Transverse colon (tissue), 4 donors: ENCODE measurements around the gene NBEA. TPM values are rescaled to one million over a fixed set of nuclear protein-coding genes. Genes with fewer than 3 reads are reported as not detected.

Experiments used
- DNase-seq: peaks from one replicate; pipeline ENCODE4 v3.0.0-alpha.2; 2019
- H3K27ac ChIP-seq, 4 donors: fragments of 200-600 bp; sonication (generic); 2 replicates each; pipeline ENCODE4 v1.5.1; 2016 to 2018; ENCODE audit warnings: inconsistent platforms in 4 of 4
- H3K27me3 ChIP-seq: fragments of 200-600 bp; sonication (generic); 2 replicates; pipeline ENCODE4 v1.5.1; 2017; ENCODE audit warnings: inconsistent platforms
- H3K36me3 ChIP-seq, 4 donors: fragments of 200-600 bp; sonication (generic); 2 replicates each; pipeline ENCODE4 v1.5.1; 2017 to 2019; ENCODE audit warnings: inconsistent platforms in 4 of 4
- H3K4me1 ChIP-seq, 4 donors: fragments of 200-600 bp; sonication (generic); 2 replicates each; pipeline ENCODE4 v1.5.1; 2017 to 2020; ENCODE audit warnings: inconsistent platforms in 4 of 4
- H3K4me3 ChIP-seq, 4 donors: fragments of 200-600 bp; sonication (generic); 1 replicate in 1 of 4; 2 replicates in 3 of 4; pipeline versions ENCODE4 v1.5.1 to v1.6.1; 2017 to 2019; ENCODE audit warnings: inconsistent platforms in 4 of 4
- H3K9me3 ChIP-seq, 2 donors: fragments of 200-600 bp; sonication (generic); 2 replicates each; pipeline ENCODE4 v1.5.1; 2017 to 2019; ENCODE audit warnings: inconsistent platforms in 2 of 2
- CTCF ChIP-seq, 5 experiments: fragments of 200-600 bp in 3 of 5; fragments of 450-650 bp in 2 of 5; sonication (generic) in 3 of 5; IDR thresholded peaks; 1 replicate in 2 of 5; 2 replicates in 3 of 5; pipeline ENCODE4 v1.5.1; 2016 to 2017; ENCODE audit warnings: antibody characterized with exemption in 5 of 5, inconsistent platforms in 3 of 5, mild to moderate bottlenecking in 2 of 5, moderate library complexity in 1 of 5
- EP300 ChIP-seq: sonication (generic); formaldehyde crosslinking; IDR thresholded peaks from one replicate; pipeline ENCODE4 v1.6.1; 2017; ENCODE audit warnings: antibody characterized with exemption, low read depth
- POLR2A ChIP-seq: fragments of 450-650 bp; IDR thresholded peaks from one replicate; pipeline ENCODE4 v1.6.1; 2016; ENCODE audit warnings: antibody characterized with exemption, mild to moderate bottlenecking, moderate library complexity
- POLR2AphosphoS5 ChIP-seq, 3 donors: sonication (generic); formaldehyde crosslinking; IDR thresholded peaks; one replicate each; pipeline ENCODE4 v1.6.1; 2016; ENCODE audit warnings: antibody characterized with exemption in 3 of 3
- WGBS, 2 donors: methylation state at CpG; one replicate each; pipeline ENCODE4 v1.1.5; 2018; ENCODE audit warnings: low coverage in 1 of 2; 5-methylcytosine and 5-hydroxymethylcytosine counted together
- in situ Hi-C, 4 donors: fragments of 200-750 bp; cut with MboI; loops; one replicate each; pipeline versions ENCODE4 v1.15.0 to v1.15.1; 2017; ENCODE audit warnings: low sequenced_read_pairs in 3 of 4, low pct_ligation_motif_present in 1 of 4, low pct_unique_long_range_greater_than_20kb in 1 of 4
- intact Hi-C: fragments of 100-400 bp; cut with DNase I; formaldehyde crosslinking; loops from one replicate; pipeline ENCODE4 v1.15.1; 2023; ENCODE audit warnings: low total_unique reads
- total RNA-seq, 4 donors: library from RNA; depleted of rRNA; stranded (reverse); fragments of >200 nt; gene quantifications; one replicate each; pipeline ENCODE4 v1.1.0, GENCODE V29; 2016

NBEA gene
- total RNA-seq: 10 to 100 TPM in 2 of 4 donors, 1 to 10 TPM in 2; 8.2 to 21.1 (median 12.5) TPM

GRCh38 chr13:34941835-34942731 is at the start of gene NBEA:
Gene NBEA, plus strand, starts transcription at chr13:34942270. Its CDS starts 551 bp downstream, at chr13:34942821.
- TF ChIP-seq POLR2AphosphoS5 (IDR thresholded peaks at IDR 0.05) (peak in 2 of 3 donors; percentile 26 to 34), POLR2A (no peak), CTCF (IDR thresholded peaks at IDR 0.05) (peak; percentile 24 to 56 (median 31))
- Histone ChIP-seq H3K36me3 (no peaks in the 10 kb centered on the region), H3K9me3 (no peaks in the 10 kb centered on the region), H3K4me3 (peak within 1 kb of the TSS; percentile 38 to 92 (median 72)), H3K27me3 (peaks cover 17% of the 10 kb centered on the region), H3K4me1 (peaks cover 0 to 19% (median 6%) of the 10 kb centered on the region in 4 donors), H3K27ac (peak within 1 kb of the TSS; percentile 73 to 90 (median 83))
- peak; percentile 79 for DNase-seq
- WGBS, 2 donors: 0 to 1% methylated on average over 1 to 43 of the region's 76 CpGs
- in situ Hi-C loops (no loop called here), intact Hi-C loops (loop anchor here (5.0 kb wide), 1 partner anchor 1630 kb away; no protein-coding TSS in a partner anchor)

- Histone ChIP-seq H3K4me3 (no peak overlapping the region), H3K9me3 (no peaks in the 10 kb centered on the region), H3K27me3 (no peaks in the 10 kb centered on the region), H3K27ac (no peak overlapping the region), H3K4me1 (no peaks in the 10 kb centered on the region), H3K36me3 (no peaks in the 10 kb centered on the region)
- TF ChIP-seq CTCF (IDR thresholded peaks at IDR 0.05) (no peak), POLR2A (no peak), EP300 (no peak), POLR2AphosphoS5 (IDR thresholded peaks at IDR 0.05) (no peak)
- WGBS, 2 donors: 78 to 100% methylated on average over 1 to 3 of the region's 3 CpGs
- no peak for DNase-seq
- in situ Hi-C loops (no loop called here), intact Hi-C loops (no loop called here)
These were observed 47.3 kb upstream of the NBEA start for GRCh38 chr13:34894756-34895155.

GRCh38 chr13:34897220-34897619 is 44.9 kb upstream of the NBEA start:
- intact Hi-C loops: no loop called here
- 88 to 97% methylated on average over 3 of the region's 3 CpGs for WGBS, 2 donors

More at GRCh38 chr13:34897220-34897619, 44.9 kb upstream of the NBEA start:
- TF ChIP-seq POLR2A (no peak), CTCF (IDR thresholded peaks at IDR 0.05) (no peak), POLR2AphosphoS5 (IDR thresholded peaks at IDR 0.05) (no peak), EP300 (no peak)
- Histone ChIP-seq H3K9me3 (no peaks in the 10 kb centered on the region), H3K4me3 (no peak overlapping the region), H3K27ac (no peak overlapping the region), H3K4me1 (no peaks in the 10 kb centered on the region), H3K36me3 (no peaks in the 10 kb centered on the region), H3K27me3 (no peaks in the 10 kb centered on the region)
- DNase-seq: no peak
- in situ Hi-C loops: no loop called here
